ENCODE measurements around the gene ATF4.

DNA sequence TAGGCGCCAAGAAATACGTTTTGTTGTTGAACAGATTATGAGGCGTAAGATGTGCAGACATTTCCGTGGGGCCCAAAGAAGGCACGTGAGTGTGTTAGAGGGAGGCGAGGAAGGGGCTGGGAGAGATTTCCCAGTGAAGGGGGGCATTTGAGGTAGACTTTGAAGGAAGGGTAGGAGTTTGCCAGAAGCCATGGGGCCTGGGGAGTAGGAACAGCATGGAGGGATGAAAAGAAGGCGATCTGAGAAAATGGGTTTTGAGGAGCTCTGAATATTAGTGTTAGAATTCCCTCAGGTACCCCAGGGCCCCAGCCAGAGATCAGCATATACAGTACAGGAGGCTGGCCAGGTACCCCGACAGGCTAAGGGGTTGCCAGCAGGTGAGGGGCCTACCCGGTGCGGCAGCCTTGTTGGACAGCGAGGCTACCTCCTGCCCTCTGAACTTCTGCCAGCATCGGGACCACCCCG, 18.7 kb upstream of the ATF4 start:
- TF ChIP-seq SIN3A (IDR thresholded peaks at IDR 0.05; ENCODE audit: borderline replicate concordance, insufficient read depth, low read length) (no peak), POLR2AphosphoS5 (IDR thresholded peaks at IDR 0.05; ENCODE audit: low read depth, low read length) (no peak), TAF1 (IDR thresholded peaks at IDR 0.05; ENCODE audit: borderline replicate concordance, insufficient read depth, low read length) (no peak)
- TF ChIP-seq, protein P1, sequence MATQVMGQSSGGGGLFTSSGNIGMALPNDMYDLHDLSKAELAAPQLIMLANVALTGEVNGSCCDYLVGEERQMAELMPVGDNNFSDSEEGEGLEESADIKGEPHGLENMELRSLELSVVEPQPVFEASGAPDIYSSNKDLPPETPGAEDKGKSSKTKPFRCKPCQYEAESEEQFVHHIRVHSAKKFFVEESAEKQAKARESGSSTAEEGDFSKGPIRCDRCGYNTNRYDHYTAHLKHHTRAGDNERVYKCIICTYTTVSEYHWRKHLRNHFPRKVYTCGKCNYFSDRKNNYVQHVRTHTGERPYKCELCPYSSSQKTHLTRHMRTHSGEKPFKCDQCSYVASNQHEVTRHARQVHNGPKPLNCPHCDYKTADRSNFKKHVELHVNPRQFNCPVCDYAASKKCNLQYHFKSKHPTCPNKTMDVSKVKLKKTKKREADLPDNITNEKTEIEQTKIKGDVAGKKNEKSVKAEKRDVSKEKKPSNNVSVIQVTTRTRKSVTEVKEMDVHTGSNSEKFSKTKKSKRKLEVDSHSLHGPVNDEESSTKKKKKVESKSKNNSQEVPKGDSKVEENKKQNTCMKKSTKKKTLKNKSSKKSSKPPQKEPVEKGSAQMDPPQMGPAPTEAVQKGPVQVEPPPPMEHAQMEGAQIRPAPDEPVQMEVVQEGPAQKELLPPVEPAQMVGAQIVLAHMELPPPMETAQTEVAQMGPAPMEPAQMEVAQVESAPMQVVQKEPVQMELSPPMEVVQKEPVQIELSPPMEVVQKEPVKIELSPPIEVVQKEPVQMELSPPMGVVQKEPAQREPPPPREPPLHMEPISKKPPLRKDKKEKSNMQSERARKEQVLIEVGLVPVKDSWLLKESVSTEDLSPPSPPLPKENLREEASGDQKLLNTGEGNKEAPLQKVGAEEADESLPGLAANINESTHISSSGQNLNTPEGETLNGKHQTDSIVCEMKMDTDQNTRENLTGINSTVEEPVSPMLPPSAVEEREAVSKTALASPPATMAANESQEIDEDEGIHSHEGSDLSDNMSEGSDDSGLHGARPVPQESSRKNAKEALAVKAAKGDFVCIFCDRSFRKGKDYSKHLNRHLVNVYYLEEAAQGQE (IDR thresholded peaks at IDR 0.05; ENCODE audit: insufficient read depth in 1 of 2, low read depth in 2 of 2, low read length in 2 of 2): no peak
